ENCODE measurements around the gene ZNF74.
"Not testable (repeated sequence)": the region's sequence is repeated elsewhere in the genome, so short reads cannot be mapped to it uniquely, and the experiment has no call there.

Gene ZNF74

DNA sequence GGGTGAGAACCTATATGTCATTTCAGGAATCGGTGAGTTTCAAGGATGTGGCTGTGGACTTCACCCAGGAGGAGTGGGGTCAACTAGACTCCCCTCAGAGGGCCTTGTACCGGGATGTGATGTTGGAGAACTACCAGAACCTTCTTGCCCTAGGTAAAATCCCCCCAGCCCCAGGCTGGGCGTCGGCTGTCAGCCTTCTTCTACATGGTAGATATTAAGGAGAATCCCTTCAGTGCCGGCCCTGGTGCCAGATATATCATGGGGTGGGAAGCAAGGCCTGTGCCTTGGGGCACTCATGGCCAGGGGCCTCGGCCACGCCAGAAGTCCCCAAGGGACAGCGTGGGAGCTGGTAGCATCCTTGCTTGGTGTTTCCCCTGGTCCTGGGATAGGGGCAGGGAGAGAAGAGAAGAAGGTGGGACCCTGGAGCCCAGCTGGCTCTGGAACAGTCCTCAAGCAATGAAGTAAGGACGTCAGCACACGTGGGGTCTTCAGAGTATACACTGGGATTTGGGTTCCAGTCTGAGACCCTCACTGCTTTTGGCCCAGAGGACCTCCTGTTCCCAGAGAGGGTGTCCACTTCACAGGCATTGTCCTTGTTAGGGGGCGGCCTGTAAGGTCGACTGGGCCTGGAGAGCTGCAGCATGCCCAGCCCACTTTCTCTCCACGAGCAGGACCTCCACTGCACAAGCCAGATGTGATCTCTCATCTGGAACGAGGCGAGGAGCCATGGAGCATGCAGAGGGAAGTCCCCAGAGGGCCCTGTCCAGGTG, 6.8 kb downstream of the ZNF74 start:
- DNase-seq (ENCODE audit: low read depth, low spot score), result no peak

DNA sequence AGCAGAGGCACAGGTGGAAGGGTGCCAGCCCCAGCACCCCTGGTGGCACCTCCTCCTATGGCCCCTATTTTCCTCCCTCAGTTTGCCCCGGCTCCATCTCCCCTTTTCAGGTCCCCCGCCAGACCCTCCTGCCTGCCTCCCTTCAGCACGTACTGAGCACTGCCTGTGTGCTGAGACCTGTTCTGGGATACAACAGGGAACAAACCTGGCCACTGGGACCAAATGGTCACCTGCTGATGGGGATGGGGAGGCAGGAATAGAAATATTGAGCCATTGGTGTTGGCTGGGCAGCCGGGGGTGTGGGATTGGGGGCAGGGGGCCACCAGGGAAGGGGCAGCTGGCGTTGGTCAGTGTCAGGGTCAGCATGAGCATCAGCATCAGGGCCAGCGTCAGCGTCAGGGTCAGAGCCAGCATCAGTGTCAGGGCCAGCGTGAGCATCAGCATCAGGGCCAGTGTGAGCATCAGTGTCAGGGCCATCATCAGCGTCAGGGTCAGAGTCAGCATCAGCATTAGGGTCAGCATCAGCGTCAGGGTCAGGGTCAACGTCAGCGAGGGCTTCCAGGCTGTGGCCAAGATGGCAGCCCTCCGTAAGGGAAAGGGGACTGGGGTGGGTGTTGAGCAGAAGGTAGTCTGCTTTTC, 7.5 kb downstream of the ZNF74 start:
- no peak for DNase-seq (ENCODE audit: low read depth, low spot score)

DNA sequence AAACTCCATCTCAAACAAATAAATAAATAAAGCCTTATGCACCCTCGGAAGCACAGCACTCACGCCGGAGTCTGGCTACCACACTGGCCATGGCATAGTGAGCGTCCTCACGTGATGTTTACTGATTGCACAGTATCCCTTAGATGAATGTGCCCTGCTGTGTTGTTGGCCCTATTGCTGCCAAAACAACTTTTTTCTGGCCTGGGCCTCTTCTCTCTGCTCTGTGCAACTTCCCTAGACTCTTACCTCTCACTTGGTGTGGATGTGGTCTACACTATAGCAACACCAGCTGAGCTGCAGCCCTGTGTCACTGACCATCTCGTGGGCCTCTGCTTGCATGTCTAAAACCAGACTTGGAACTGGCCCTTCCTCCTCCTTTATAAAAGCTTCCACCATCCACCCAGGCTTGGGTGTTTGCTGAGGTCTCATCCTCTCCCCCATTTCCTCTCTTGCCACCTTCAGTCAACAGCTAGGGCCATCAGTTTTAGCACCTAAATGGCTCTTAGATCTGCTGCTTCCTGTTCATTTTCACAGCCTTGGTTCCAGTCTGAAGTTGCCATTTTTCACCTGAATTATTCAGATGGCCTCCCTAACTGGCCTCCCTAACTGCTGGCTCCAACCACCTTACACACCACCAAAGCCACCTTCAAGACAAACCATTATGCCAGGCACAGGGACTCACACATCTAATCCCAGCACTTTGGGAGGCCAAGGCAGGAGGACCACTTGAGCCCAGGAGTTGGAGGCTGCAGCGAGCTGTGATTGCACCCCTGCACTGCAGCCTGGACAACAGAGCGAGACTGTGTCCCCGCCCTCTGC, 9.2 kb downstream of the ZNF74 start:
- DNase-seq (ENCODE audit: low read depth, low spot score), result no peak

GRCh38 chr22:20403779-20404140, 9.8 kb downstream of the ZNF74 start:
- no peak for DNase-seq (ENCODE audit: low read depth, low spot score)

- DNase-seq (ENCODE audit: low read depth, low spot score), result no peak
These were observed 10.9 kb downstream of the ZNF74 start for GRCh38 chr22:20404881-20405280.

DNA sequence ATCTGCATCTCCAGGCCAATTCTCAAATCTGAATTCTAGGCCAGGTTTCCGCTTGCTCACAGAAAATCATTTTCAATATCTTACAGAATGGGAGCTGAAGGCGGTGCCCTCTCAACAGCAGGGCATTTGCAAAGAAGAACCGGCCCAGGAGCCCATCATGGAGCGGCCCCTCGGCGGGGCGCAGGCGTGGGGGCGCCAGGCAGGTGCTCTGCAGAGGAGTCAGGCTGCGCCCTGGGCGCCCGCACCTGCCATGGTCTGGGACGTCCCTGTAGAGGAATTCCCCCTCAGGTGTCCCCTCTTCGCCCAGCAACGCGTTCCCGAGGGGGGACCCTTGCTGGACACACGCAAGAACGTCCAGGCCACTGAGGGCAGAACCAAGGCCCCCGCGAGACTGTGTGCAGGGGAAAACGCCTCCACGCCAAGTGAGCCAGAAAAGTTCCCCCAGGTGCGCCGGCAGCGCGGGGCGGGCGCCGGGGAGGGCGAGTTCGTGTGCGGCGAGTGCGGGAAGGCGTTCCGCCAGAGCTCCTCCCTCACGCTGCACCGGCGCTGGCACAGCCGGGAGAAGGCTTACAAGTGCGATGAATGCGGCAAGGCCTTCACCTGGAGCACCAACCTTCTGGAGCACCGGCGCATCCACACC, 11.5 kb downstream of the ZNF74 start:
- no peak for DNase-seq (ENCODE audit: low read depth, low spot score)

DNA sequence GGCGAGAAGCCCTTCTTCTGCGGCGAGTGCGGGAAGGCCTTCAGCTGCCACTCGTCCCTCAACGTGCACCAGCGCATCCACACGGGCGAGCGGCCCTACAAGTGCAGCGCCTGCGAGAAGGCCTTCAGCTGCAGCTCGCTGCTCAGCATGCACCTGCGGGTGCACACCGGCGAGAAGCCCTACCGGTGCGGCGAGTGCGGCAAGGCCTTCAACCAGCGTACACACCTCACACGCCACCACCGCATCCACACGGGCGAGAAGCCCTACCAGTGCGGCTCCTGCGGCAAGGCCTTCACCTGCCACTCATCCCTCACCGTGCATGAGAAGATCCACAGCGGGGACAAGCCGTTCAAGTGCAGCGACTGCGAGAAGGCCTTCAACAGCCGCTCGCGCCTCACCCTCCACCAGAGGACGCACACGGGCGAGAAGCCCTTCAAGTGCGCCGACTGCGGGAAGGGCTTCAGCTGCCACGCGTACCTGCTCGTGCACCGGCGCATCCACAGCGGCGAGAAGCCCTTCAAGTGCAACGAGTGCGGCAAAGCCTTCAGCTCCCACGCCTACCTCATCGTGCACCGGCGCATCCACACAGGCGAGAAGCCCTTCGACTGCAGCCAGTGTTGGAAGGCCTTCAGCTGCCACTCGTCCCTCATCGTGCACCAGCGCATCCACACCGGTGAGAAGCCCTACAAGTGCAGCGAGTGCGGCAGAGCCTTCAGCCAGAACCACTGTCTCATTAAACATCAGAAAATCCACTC, 12.2 kb downstream of the ZNF74 start:
- DNase-seq (ENCODE audit: low read depth, low spot score), result no peak

DNA sequence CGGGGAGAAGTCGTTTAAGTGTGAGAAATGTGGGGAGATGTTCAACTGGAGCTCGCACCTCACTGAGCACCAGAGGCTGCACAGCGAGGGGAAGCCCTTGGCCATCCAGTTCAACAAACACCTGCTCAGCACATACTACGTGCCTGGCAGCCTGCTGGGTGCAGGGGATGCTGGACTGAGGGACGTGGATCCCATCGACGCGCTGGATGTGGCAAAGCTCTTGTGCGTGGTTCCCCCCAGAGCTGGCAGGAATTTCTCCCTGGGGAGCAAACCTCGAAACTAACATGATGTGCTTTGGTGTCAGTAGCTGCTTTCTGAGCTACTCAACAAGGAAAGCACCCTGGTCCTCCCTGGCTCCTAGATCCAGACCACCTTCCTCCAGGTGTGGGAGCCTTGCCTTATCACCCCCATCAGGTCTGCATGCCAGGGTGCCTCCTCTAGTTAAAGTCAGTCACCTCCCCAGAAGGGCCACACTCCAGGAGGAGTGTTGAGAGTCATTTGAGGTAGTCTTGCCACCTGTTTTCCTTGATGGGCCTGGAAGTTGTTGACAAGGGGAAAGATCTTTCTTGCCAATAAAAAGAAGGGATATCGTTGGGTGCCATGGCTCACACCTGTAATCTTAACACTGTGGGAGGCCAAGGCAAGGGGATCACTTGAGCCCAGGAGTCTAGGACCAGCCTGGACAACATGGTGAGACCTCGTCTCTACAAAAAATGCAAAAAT, 12.9 kb downstream of the ZNF74 start:
- no peak for DNase-seq (ENCODE audit: low read depth, low spot score)

DNA sequence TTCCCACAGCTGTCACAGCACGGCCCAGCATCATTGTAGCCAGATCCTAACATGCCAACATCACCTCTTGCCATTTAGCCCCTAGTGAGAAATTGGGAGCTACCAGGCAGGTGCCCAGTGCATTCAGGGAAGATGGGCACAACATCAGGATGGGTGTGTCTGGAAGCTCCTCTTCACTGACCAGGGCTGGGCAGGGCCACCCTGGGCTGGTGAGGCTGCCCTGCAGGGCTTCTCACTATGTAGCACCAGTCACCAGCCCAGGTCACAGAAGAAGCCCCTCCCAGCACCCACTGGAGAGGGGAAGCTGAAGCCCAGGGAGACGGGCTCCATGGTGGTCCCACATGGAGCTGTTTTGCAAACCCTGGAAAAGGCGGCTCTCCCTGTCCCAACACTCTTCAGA, 13.9 kb downstream of the ZNF74 start:
- DNase-seq (ENCODE audit: low read depth, low spot score), result no peak

GRCh38 chr22:20408891-20409290, 14.9 kb downstream of the ZNF74 start:
- DNase-seq (ENCODE audit: low read depth, low spot score), result no peak

DNA sequence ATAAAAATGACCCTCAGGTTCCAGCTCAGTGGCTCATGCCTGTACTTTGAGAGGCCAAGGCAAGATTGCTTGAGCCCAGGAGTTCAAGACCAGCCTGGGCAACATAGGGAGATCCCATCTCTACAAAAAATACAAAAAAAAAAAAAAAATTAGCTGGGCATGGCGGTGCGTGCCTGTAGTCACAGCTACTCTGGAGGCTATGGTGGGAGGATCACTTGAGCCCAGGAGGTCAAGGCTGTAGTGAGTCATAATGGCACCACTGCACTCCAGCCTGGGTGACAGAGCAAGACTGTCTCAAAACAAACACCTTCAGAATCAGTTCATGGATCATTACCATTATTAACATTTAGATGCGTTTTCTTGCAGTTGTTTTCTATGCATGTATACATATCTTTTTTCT, 15.4 kb downstream of the ZNF74 start:
- DNase-seq (ENCODE audit: low read depth, low spot score), result not testable (repeated sequence)

DNA sequence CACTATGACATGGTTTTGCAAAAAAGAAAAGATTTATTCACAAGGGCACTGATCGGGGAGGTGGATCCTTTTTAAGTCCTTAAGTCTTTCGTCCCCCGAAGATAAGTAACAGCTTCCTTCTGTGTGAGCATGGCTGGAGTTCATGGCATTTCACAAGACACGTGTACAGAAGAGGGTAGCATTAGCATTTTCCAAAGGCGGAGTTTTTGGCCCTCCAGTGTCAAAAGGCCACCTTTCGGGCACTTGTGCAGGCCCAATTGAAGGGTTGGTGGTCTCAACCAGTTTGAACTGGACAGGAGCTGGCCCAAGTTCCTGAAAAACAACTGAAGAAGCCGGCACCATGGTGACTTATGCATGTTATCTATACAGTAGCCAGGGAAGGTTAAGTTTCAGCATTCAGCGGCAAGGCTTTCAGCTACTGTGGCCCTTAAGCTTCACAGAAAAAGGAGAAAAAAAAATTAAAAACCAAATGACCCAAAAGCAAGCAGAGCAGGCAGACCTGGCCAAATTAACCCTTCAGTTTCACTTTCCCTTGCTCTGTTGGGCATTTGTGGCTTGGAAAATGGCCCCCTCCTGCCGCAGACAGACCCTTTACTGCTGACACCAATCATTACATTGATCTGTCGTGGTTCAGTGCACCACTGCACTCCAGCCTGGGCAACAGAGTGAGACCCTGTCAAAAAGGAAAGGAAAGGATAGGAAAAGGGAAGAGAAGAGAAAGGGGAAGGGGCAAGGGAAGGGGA, 18.7 kb downstream of the ZNF74 start:
- DNase-seq (ENCODE audit: low read depth, low spot score), result no peak

- DNase-seq (ENCODE audit: low read depth, low spot score), result no peak
These were observed 19.5 kb downstream of the ZNF74 start for GRCh38 chr22:20413217-20414058.

DNA sequence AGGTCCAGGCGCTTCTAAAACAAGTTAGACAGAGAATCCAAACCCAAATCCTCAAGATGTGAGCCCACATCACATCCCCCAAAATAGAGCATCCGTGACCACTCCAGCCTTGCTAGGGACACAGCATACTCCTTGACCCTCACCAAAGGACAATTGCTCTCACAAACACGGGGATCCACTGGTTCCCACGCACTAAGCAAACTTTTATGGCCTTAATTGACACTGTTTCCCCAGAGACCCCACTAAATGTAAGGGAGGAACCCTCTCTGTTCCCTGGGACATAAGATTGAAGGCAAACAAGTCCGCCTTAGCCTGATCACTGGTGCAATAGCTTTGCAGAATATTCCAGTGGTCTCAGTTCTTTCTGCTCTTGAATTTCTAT, 20.1 kb downstream of the ZNF74 start:
- DNase-seq (ENCODE audit: low read depth, low spot score), result no peak

- DNase-seq (ENCODE audit: low read depth, low spot score), result no peak
These were observed 20.5 kb downstream of the ZNF74 start for GRCh38 chr22:20414450-20414849.

- DNase-seq (ENCODE audit: low read depth, low spot score), result not testable (repeated sequence)
These were observed 21.3 kb downstream of the ZNF74 start for GRCh38 chr22:20415241-20415640.

GRCh38 chr22:20415699-20416098, 21.7 kb downstream of the ZNF74 start:
- DNase-seq (ENCODE audit: low read depth, low spot score), result not testable (repeated sequence)

GRCh38 chr22:20418211-20418788, 24.3 kb downstream of the ZNF74 start:
- DNase-seq (ENCODE audit: low read depth, low spot score), result peak; percentile 44

DNA sequence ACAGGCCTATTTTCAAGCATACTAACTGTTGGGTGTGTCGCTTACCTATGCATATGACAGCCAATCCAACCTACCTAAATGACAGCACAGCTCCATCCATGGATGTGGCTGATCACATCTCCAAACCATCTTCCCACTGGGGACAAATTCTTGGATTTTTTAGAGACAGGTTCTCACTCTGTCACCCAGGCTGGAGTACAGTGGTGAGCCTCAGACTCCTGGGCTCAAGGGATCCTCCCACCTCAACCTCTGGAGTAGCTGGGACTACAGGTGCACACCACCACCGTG, 25.7 kb downstream of the ZNF74 start:
- no peak for DNase-seq (ENCODE audit: low read depth, low spot score)

Data from activated CD4-positive, CD25-positive, alpha-beta regulatory T cell treated with anti-CD3 and anti-CD28 coated beads, Interleukin-2, amount 50 U/mL, for 16 hours (primary cell).